GM18519 (cell line): ENCODE measurements around the gene MAN2A1.
"Not testable (repeated sequence)": the region's sequence is repeated elsewhere in the genome, so short reads cannot be mapped to it uniquely, and the experiment has no call there.

ENCODE experiments used
- ATAC-seq: cut with Tn5 transposase; IDR thresholded peaks from one replicate; pipeline ENCODE4 v1.9.1; 2021; ENCODE audit warnings: mild to moderate bottlenecking, moderate library complexity; ENCODE audit not compliant: unreplicated experiment, low FRiP score

MAN2A1 gene

DNA sequence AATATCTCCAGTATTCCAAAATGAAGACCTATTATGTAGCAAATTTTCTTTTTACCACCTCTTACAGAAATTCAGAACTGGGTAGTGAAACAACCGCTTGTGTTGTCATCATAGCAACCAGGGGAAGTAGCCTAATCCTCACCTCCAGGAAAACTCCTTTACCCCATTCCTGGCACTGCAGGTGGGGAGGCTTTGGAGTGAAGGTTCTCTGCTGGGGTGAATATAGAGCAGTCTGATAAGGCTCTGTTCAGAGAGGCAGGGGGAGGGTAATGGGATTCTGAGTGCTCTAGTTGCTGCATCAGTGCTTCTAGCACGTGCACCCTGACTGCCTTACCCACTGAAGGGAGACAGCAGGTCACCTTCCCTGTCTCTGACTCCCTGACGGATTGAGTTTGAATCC, 116.2 kb downstream of the MAN2A1 start:
- ATAC-seq, result no peak

DNA sequence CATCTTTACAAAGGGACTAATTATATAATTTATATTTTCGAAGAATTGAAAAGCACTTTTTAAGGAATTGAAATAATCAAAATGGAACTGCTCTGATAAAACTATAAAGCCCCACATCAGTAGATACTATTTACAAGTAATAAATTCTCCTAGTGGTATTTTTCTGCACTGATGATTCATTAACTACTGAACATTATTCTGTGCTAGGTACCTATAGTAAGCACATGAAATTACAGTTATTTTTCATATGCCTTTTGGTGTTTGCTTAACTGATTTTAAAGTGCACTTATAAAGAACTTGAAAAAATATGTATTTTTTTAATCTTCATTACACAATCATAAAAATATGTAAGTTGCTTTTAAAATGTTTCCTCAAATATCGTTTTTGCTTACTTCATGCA, 123.0 kb downstream of the MAN2A1 start:
- no peak for ATAC-seq

DNA sequence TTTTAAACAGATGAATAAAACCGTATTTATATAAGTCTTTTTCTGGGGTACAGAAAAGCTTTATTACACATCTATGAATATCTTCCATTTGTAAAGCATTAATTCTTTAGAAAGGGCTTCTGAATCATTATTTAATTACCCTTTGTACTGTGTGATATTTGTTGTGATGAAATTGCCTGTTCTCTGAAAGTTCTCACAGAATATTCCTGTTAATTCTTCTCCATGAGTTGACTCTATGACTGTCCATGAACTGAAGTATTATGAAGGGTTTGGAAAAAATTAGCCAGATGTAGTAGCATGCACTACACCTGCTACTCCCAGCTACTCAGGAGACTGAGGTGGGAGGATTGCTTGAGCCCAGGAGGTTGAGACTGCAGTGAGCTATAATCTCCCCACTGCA, 127.0 kb downstream of the MAN2A1 start:
- ATAC-seq, result no peak

DNA sequence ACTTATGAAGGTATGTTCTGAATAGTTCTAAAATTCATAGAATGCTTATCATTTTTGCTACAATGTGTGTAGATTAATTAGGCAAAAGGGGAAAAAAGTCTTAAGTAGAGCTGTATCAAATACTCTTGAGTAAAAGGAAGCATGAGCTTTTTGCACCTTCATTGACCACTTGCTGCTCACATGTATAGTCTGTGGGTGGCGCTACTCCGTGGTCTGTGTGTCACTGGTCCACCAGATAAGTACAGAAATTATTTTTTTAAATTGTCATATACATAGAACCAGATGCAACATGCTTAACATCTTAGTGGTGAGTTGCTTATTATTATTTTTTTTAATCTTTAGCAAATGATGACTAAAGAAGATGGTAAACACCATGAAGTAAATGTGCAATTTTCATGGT, 130.2 kb downstream of the MAN2A1 start:
- no peak for ATAC-seq

DNA sequence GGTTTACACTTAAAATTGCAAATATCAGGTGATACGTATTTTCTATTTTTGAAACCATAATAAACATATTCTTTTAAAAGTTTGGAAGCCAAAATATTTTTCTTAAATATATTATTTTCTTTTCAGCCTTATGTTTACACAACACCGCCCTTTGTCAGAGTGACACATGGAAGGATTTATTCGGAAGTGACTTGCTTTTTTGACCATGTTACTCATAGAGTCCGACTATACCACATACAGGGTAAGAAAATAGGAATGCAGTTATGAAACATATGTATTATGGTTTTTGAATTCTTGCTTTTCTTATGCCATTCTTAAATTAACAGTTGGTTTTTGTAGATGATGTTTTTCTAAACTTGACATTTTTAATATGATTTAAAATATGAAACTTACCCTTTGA, 133.9 kb downstream of the MAN2A1 start:
- no peak for ATAC-seq

DNA sequence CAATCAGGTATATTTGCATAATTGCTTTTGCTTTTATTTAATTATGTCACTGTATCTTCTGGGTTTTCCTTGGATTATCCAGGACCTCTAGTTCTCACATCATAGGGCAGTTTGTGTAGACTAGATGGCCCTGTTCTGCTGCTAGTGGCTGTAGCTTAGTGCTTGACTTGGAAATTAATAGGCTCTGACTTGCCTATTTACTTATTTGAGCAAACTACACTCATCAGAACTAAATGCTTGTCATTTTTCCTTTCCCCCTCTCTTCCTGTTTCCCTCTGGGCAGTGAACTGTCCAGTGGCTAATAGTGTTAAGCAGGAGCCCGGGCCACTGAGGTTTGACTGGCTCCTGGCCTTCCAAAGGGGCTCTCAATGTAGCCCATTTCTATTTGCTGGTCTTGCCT, 135.7 kb downstream of the MAN2A1 start:
- ATAC-seq, result no peak

DNA sequence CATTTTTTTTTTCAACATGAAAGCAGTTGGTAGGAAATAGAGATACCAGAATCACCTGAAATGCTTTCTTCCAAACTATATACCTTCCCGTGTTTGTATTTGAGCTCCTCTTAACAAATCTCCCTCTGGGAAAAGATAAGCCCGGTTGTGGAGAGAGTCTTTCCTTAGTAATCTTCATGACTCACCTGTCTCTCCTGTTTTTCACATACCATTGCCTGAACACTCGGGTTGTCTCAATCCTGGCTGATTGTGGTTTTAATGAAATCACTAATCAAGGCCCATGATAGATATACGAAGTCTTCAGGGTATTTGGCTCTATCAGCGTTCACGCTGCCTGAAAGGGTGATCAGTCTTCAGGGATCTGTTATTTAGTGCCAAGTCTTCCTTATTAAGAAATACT, 136.7 kb downstream of the MAN2A1 start:
- ATAC-seq, result no peak

DNA sequence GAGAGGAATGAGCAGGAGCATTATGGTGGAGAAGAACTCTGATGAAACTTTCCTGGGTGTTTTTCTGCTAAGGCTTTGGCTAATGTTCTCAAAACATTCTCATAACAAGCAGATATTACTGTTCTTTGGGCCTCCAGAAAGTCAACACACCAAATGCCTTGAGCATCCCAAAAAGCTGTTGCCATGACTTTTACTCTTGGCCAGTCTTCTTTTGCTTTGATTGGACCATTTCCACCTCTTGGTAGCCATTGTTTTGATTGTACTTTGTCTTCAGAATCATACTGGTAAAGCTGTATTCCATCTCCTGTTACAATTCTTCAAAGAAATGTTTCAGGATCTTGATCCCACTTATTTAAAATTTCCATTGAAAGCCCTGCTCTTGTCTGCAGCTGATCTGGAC, 139.6 kb downstream of the MAN2A1 start:
- ATAC-seq, result no peak

DNA sequence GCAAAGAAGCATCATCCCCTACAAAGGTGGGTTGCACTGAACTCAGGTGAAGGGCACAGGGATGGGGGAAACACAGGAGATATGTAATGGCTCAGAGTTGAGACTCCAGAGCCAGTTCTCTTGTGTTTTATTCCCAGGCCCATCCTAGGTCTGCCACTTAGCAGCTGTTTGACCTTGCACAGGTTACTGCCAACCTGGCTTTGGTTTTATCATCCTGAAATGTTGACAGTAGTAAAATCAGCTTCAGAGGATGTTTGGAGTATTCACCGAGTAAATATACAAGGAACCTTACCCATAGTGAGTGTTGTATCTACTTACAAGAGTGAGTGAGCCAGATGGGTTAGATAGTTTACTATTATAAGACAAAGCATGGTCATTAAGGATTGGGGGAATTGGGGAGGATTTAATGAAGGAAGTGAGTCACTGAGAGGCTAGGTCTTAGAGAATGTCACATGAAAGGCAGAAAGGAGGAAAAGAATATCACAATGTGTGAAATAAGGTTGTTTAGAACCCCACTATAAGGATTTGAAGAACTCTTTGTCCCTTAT, 141.3 kb downstream of the MAN2A1 start:
- no peak for ATAC-seq

DNA sequence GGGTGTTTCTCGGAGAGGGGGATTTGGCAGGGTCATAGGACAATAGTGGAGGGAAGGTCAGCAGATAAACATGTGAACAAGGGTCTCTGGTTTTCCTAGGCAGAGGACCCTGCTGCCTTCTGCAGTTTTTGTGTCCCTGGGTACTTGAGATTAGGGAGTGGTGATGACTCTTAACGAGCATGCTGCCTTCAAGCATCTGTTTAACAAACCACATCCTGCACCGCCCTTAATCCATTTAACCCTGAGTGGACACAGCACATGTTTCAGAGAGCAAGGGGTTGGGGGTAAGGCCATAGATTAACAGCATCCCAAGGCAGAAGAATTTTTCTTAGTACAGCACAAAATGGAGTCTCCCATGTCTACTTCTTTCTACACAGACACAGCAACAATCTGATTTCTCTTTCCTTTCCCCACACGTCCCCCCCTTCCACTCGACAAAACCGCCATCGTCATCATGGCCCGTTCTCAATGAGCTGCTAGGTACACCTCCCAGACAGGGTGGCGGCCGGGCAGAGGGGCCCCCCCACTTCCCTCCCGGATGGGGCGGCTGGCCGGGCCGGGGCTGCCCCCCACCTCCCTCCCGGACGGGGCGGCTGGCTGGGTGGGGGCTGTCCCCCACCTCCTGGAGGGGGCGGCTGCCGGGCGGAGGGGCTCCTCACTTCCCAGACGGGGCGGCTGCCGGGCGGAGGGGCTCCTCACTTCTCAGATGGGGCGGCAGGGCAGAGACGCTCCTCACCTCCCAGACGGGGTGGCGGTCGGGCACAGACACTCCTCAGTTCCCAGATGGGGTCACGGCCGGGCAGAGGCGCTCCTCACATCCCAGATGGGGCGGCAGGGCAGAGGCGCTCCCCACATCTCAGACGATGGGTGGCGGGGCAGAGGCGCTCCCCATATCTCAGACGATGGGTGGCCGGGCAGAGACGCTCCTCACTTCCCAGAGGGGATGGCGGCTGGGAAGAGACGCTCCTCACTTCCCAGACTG, 142.8 kb downstream of the MAN2A1 start:
- ATAC-seq, result not testable (repeated sequence)

DNA sequence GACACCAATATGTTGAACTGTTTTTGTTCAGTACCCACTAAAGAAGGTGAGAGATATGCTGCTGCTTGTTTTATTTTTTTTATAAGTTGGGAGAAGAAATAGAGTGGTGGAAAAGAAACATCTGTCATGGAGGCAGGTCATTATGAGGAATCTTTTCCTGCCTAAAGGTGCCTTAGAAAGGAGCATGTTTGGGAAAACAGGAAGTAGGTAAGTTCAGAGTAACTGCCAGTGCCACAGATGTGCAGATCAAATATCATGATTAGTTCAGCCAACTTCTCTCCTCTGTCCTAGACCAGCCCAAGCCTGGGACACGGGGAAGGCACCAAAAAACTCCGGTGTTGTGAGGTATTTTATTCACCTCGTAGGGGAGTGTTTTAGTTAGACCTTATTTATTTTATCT, 144.2 kb downstream of the MAN2A1 start:
- no peak for ATAC-seq

DNA sequence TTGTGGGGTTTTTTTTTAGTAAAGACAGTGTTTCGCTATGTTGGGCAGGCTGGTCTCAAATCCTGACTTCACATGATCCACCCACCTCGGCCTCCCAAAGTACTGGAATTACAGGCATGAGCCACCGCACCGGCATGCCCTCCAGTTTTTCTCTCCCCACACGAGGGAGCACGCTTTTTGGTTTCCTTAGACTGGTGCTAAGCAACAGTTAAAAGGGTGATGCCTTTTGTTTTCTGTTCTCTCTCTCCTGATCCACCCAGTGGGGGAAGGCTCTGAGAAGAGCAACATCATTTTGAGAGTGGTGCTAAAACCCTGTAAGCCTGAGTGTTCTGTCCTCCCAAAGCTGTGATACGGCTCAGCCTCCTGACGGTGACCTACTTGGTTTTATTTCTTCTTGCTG, 146.6 kb downstream of the MAN2A1 start:
- ATAC-seq, result no peak

DNA sequence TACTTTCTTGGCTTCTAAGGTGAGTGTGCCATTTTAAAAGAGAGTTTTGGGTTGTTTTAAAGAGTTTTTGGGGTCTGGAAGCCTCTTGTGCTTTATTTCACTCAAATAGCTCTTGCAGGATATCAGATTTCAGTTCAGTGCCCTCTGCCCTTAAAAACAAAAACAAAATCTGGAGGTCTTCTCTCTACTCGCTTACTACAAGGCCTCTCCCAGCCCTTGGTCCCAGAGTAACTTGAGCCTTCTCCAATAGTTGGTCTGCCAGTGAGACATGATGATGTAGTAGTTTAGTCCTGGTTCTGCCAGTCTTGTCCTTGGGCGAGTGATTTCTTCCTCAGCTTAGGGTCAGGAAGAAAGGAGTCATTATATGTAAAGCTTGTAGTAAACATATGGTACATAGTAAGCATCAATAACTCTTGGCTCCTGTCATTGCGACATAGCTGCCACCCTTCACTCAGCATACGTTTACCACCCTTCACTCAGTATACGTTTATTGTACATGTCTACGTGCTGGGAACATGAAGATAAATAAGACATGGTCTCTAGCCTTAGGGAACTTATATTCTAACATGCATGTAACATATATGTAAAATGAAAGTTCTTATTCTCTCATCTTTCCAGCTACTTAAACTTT, 147.6 kb downstream of the MAN2A1 start:
- no peak for ATAC-seq

DNA sequence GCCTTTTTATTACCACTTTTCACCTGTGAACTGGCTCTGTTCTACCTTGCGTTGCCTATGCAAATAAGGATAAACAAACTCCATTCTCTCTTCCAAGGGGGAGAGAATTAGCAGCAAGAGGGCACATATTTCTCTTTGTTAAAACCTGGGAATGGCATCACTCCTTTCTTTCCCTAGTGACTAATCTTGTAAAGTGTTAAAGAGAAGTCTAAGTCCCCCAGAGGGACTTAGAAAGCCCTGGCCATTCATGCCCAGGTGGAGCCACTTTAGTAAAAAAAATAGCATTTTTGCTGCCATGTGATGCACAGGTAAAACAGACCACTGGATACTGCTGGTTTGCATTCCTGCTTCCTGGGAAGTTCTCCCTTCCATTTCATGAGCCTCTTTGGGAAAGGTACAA, 148.4 kb downstream of the MAN2A1 start:
- no peak for ATAC-seq

DNA sequence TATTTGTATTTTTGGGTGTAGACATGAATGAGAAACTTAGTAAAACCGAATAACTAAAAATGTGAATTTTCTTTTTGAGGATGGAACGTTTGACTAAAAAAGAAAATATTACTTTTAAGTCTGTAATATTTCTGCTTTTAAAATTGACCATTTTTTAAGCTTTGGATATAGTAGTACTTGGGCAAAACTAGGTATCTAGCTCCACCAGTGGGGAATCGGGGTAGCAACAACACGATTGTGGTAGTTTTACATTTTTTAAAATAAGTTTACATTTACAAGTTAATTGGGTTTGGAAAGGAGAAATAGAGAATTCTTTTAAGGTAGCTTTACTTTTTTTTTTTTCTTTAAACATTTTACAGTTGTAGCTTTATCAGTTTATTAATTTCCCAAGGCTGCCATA, 154.4 kb downstream of the MAN2A1 start:
- ATAC-seq, result no peak

DNA sequence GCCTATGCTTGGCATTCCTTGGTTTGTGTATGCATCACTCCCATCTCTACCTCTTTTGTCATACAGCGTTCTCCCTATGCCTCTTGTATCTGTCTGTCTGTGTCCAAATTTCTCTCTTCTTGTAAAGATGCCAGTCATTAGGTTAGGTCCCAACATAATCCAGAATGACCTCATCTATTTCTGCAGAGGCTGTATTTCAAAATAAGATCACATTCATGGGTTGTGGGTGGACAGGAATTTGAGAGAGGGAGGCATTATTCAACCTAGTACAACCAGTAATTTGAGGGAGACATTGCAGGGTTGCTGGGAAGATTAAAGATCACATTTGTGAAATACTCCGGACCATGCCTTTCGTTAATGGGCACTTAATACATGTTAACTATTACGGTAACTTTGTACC, 155.0 kb downstream of the MAN2A1 start:
- ATAC-seq, result no peak

DNA sequence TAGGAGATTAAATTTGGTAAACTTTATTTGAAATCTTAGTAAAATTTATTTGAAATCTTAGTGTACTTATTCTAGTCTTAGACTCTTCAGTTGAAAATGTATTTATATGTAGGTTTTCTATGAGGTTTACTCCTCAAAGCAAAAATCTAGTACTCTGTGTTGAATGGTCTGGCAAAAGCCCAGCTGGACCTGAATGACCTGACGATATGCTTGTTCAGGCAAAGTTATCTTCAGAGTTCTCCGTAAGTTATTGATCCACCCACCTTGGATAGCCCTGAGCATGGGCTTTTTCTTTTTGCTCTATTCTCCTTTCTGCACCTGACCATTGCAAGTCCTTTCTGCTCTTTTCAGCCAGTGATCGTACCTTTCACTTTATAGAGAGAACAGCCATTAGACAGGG, 158.4 kb downstream of the MAN2A1 start:
- no peak for ATAC-seq

DNA sequence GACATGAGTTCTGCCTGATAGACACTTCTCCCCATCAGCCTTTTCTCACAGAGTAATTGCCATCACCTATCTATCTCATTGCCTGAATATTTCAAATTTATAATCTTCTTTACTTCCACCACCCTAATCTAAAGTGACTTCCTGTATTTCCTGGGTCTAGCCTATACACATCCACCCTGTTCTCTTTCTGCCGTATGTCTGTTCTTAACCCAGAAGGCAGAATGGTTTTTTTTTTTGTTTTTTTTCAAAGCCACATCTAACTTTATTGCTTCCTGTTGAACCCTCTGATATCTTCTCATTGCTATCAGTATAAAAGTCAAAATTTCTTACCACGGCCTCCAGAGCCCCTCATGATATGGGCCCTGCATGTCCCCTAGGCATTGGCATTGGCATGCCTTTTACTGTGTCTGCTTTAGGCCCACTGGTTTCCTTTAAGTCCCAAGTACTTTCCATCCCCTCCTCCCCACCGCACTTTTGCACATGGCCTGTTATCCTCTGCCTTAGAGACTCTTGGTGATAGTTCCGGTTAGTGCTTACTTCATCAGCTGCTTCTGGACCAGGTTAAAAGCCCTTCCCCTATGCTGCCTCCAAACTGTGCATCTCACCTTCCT, 159.9 kb downstream of the MAN2A1 start:
- ATAC-seq, result no peak

DNA sequence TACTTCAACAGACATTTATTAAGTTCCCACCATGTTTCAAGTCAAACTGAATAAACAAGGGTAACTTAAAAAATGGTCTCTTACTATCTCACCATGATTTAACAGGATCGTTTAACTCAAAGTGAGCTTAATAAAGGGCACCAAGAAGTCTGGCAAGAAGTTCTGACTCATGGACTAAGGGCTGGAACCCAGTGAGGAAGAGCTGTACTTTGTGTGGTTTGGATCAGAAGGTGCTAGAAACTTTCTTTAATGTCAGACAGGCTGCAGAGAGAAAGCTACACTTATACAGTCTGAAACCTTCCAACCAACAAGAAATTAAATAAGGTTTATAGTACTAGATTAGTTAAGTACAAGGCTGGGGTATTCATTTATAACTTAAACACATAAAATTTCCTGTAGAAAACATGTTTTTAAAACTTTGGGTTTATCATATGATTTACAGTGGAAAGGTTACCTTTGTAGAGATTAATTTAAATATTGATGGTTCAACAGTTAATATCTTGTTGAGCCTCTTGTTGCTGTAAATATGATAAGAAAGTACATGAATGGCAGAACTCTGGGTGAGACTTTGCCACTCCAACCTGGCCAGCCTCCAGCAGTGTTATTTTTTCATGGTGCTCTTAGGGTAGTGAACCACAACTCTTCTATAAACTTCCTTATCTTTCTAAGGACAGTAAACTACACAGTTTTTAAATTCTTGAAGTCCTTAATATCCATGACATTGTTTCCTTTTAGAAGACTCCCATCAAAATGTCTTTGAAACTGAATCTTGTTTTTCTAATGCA, 162.8 kb downstream of the MAN2A1 start:
- no peak for ATAC-seq

DNA sequence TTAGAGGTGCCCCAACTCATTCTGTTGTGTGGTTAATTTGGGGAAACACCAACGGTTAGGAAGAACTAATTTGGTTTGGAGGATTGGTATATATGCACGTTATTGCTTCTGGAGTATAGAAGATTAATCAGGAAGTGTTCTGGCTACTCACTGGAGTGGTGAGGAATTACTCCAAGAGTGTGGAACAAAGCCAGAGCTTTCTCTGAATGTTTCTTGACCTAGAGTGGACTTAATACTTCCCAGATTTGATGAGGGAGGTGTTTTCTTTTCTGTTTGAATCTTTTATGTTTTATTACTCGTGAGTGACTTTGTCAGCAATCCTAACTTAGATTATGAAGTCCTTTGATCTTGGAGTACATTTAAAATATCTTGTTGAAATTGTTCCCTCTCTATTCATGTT, 163.7 kb downstream of the MAN2A1 start:
- ATAC-seq, result no peak

DNA sequence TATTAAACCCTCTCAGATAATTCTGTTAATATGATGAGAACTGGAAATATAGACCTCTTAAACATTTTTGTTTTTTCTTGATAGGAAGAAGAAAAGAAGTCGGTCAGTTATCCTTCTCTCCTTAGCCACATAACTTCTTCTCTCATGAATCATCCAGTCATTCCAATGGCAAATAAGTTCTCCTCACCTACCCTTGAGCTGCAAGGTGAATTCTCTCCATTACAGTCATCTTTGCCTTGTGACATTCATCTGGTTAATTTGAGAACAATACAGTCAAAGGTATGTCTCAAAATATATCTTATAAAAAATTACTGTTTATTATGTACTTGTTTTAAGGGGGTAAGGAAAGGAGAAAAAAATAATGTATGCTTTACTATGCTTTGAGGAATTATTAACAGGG, 165.3 kb downstream of the MAN2A1 start:
- ATAC-seq, result no peak
